Endothelial cell of umbilical vein (primary cell): Measurements from ENCODE around the gene HS6ST2. TPM values are rescaled to one million over a fixed set of nuclear protein-coding genes. Genes with fewer than 3 reads are reported as not detected.

Experiments used
- BruUV-seq: library from RNA; stranded (reverse); fragments of 400-500 nt; replicated peaks from 2 replicates; lab custom pipeline; 2021; lab: Mats Ljungman, UMichigan
- CTCF ChIA-PET: fragments of 300-600, 350-600 bp; sonication (Branson Sonifier 250); formaldehyde crosslinking; loops from one replicate; lab custom pipeline; 2021; ENCODE audit warnings: antibody characterized with exemption, inconsistent platforms; lab: Charles Lee
- POLR2A ChIA-PET: fragments of 300-600, 350-600 bp; sonication (Branson Sonifier 250); formaldehyde crosslinking; loops from one replicate; lab custom pipeline; 2021; ENCODE audit warnings: antibody characterized with exemption, inconsistent platforms; lab: Charles Lee
- DNase-seq: peaks from one replicate; pipeline ENCODE4 v3.0.0-alpha.2; 2011; ENCODE audit warnings: low read depth, low spot score
- FAIRE-seq: peaks from 2 replicates; lab custom pipeline; 2011; peaks lifted over from hg19 to GRCh38; lab: Jason Lieb, UNC
- H2AFZ ChIP-seq: 2 replicates; pipeline ENCODE4 v1.6.0; 2012; ENCODE audit warnings: low read depth, low read length, control low read depth, inconsistent platforms
- H3K27ac ChIP-seq: 2 replicates; pipeline ENCODE4 v1.5.1; 2011; ENCODE audit warnings: low read depth, mild to moderate bottlenecking, control low read depth, low read length, moderate library complexity; ENCODE audit not compliant: insufficient read depth
- H3K27me3 ChIP-seq, 2 experiments: 2 replicates each; pipeline versions ENCODE4 v1.6.0 to v1.6.1; 2011; ENCODE audit warnings: low read length in 2 of 2, mixed read lengths in 1 of 2; ENCODE audit not compliant: control insufficient read depth in 2 of 2, insufficient read depth in 2 of 2
- H3K36me3 ChIP-seq, 2 experiments: 2 replicates in 1 of 2; 3 replicates in 1 of 2; pipeline ENCODE4 v1.5.1; 2011; ENCODE audit warnings: low read length in 2 of 2, mild to moderate bottlenecking in 1 of 2, moderate library complexity in 1 of 2; ENCODE audit not compliant: control insufficient read depth in 2 of 2, insufficient read depth in 2 of 2; ENCODE audit errors: extremely low read depth in 1 of 2
- H3K4me1 ChIP-seq: 3 replicates; pipeline ENCODE4 v1.5.1; 2011; ENCODE audit warnings: mild to moderate bottlenecking, low read length; ENCODE audit not compliant: control insufficient read depth, insufficient read depth; ENCODE audit errors: extremely low read depth
- H3K4me2 ChIP-seq: 2 replicates; pipeline ENCODE4 v1.6.1; 2011; ENCODE audit warnings: low read length, control low read depth, mixed read lengths; ENCODE audit not compliant: insufficient read depth
- H3K4me3 ChIP-seq, 3 experiments: fragments of 200-600 bp in 1 of 3; sonication (generic), shearing (Covaris generic) in 1 of 3; replicated peaks in 1 of 3; 2 replicates each; pipeline ENCODE4 v1.5.1; 2011 to 2016; ENCODE audit warnings: control low read depth in 3 of 3, low read length in 3 of 3, mild to moderate bottlenecking in 2 of 3, inconsistent platforms in 1 of 3, low read depth in 1 of 3, moderate library complexity in 1 of 3; ENCODE audit not compliant: insufficient read depth in 1 of 3
- H3K79me2 ChIP-seq: 2 replicates; pipeline ENCODE4 v1.6.0; 2012; ENCODE audit warnings: low read length, inconsistent platforms; ENCODE audit not compliant: control insufficient read depth, insufficient read depth
- H3K9ac ChIP-seq: replicated peaks from 2 replicates; pipeline ENCODE3; 2011; ENCODE audit warnings: low read length, control low read depth; ENCODE audit not compliant: insufficient read depth; ENCODE audit errors: extremely low read depth
- H3K9me1 ChIP-seq: replicated peaks from 3 replicates; pipeline ENCODE4 v1.6.0; 2011; ENCODE audit warnings: mild to moderate bottlenecking, low read length; ENCODE audit not compliant: control insufficient read depth, insufficient read depth; ENCODE audit errors: extremely low read depth
- H3K9me3 ChIP-seq: replicated peaks from 2 replicates; pipeline ENCODE4 v1.5.1; 2012; ENCODE audit warnings: low read length, inconsistent platforms; ENCODE audit not compliant: control insufficient read depth, insufficient read depth
- H4K20me1 ChIP-seq: replicated peaks from 2 replicates; pipeline ENCODE3; 2011; ENCODE audit warnings: mild to moderate bottlenecking, low read length; ENCODE audit not compliant: control insufficient read depth, insufficient read depth; ENCODE audit errors: extremely low read depth
- EZH2 ChIP-seq: IDR thresholded peaks from 2 replicates; pipeline ENCODE4 v1.6.1; 2012; ENCODE audit warnings: borderline replicate concordance, low read depth, mild to moderate bottlenecking, moderate library complexity, low read length, inconsistent platforms; ENCODE audit not compliant: severe bottlenecking
- FOS ChIP-seq: IDR thresholded peaks from 2 replicates; pipeline ENCODE4 v1.6.1; 2011; ENCODE audit warnings: mild to moderate bottlenecking, low read length, moderate library complexity, borderline replicate concordance; ENCODE audit not compliant: insufficient read depth
- GATA2 ChIP-seq: IDR thresholded peaks from 2 replicates; pipeline ENCODE4 v1.7.0; 2011; ENCODE audit warnings: low read depth, mild to moderate bottlenecking, moderate library complexity, mixed read lengths, low read length; ENCODE audit not compliant: insufficient read length, insufficient read depth
- JUN ChIP-seq: IDR thresholded peaks from 2 replicates; pipeline ENCODE4 v1.6.1; 2011; ENCODE audit warnings: borderline replicate concordance, low read depth; ENCODE audit not compliant: insufficient read length, insufficient read depth
- MYC ChIP-seq: IDR thresholded peaks from one replicate; pipeline ENCODE4 v1.6.1; 2011; ENCODE audit warnings: mild to moderate bottlenecking, low read depth, low read length
- POLR2A ChIP-seq: IDR thresholded peaks from 2 replicates; pipeline ENCODE4 v1.6.1; 2012; ENCODE audit warnings: low read depth, mild to moderate bottlenecking, control low read depth, low read length
- POLR2AphosphoS5 ChIP-seq: IDR thresholded peaks from 2 replicates; pipeline ENCODE4 v1.6.1; 2012; ENCODE audit warnings: low read depth, mild to moderate bottlenecking, control low read depth, low read length, moderate library complexity; ENCODE audit not compliant: insufficient read depth
- dilution Hi-C: fragments of 300-500 bp; cut with MboI; formaldehyde crosslinking; loops from one replicate; pipeline ENCODE4 v1.15.0; 2019; ENCODE audit warnings: low sequenced_read_pairs; ENCODE audit not compliant: extremely low pct_ligation_motif_present
- intact Hi-C: fragments of 100-400 bp; cut with micrococcal nuclease; formaldehyde crosslinking; loops from one replicate; pipeline ENCODE4 v1.10.0; 2022
- polyA plus RNA-seq, 4 experiments: library from polyadenylated mRNA; depleted of rRNA in 3 of 4; stranded (reverse) in 3 of 4; unstranded in 1 of 4; fragments of >200 nt; gene quantifications; 2 replicates each; pipeline versions ENCODE4 v1.2.1 to v1.2.3, GENCODE V29; 2011 to 2012; ENCODE audit warnings: missing spikeins in 1 of 4
- total RNA-seq: library from RNA; stranded (reverse); gene quantifications from 2 replicates; pipeline ENCODE4 v1.2.3, GENCODE V29; 2021
- TF ChIP-seq, protein P1 (sequence below), 2 donors: IDR thresholded peaks; 1 replicate in 1 of 2; 2 replicates in 1 of 2; pipeline ENCODE4 v1.5.1; 2011; ENCODE audit warnings: low read length in 2 of 2, mild to moderate bottlenecking in 2 of 2, moderate library complexity in 2 of 2, control low read depth in 1 of 2, inconsistent platforms in 1 of 2, low read depth in 1 of 2; ENCODE audit not compliant: insufficient read depth in 1 of 2; ENCODE audit errors: extremely low read depth in 1 of 2
- TF ChIP-seq, protein P2 (sequence below): IDR thresholded peaks from 2 replicates; pipeline ENCODE4 v1.6.1; 2011; ENCODE audit not compliant: insufficient read depth, insufficient read length

The HS6ST2 gene
- total and polyA plus RNA-seq, 2 donors (not counting 3 experiments of a cell fraction or from before 2014, with no cell fraction given) = 0.49 to 0.84 TPM

DNA sequence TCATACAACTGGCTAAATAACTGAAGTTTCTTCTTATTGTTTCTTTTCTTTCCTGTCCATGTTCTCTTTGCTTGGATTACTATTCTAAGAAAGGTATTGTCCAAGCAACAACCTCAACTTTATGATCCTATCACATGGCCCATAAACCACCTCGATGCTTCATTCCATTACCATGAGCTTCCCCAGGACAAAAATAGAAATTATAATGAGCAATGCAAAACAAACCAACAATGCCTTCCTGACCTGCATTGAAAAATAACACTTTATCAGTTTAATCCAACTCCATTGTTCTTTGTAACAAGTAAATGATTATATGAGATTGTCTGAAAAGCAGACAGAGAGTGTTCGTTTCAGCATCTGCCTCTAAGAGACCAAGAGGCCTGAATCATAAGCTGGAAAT, 148.8 kb downstream of the HS6ST2 start:
- no peak overlapping the region for H2AFZ ChIP-seq
- intact Hi-C loops (loop anchor here (1.0 kb wide), 1 partner anchor 28 kb away; no protein-coding TSS in a partner anchor), dilution Hi-C loops (no loop called here)
- no peaks in the 10 kb centered on the region for H3K9me1 ChIP-seq
- peak; percentile 38 for TF ChIP-seq JUN
- TF ChIP-seq, protein P1, sequence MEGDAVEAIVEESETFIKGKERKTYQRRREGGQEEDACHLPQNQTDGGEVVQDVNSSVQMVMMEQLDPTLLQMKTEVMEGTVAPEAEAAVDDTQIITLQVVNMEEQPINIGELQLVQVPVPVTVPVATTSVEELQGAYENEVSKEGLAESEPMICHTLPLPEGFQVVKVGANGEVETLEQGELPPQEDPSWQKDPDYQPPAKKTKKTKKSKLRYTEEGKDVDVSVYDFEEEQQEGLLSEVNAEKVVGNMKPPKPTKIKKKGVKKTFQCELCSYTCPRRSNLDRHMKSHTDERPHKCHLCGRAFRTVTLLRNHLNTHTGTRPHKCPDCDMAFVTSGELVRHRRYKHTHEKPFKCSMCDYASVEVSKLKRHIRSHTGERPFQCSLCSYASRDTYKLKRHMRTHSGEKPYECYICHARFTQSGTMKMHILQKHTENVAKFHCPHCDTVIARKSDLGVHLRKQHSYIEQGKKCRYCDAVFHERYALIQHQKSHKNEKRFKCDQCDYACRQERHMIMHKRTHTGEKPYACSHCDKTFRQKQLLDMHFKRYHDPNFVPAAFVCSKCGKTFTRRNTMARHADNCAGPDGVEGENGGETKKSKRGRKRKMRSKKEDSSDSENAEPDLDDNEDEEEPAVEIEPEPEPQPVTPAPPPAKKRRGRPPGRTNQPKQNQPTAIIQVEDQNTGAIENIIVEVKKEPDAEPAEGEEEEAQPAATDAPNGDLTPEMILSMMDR (IDR thresholded peaks at IDR 0.05; ENCODE audit: extremely low read depth in 1 of 2, insufficient read depth in 1 of 2, low read depth in 1 of 2, low read length in 2 of 2) = no peak
- ChIA-PET POLR2A (no interaction called here), CTCF (no interaction called here)
- H3K27ac ChIP-seq = peak overlapping the region; percentile 8
- H3K36me3 ChIP-seq = no peaks in the 10 kb centered on the region
- peak; percentile 53 for DNase-seq
- no peaks in the 10 kb centered on the region for H4K20me1 ChIP-seq
- no peaks in the 10 kb centered on the region for H3K79me2 ChIP-seq
- FAIRE-seq = peak; percentile 83
- H3K27me3 ChIP-seq = no peaks in the 10 kb centered on the region
- no peak overlapping the region for H3K9ac ChIP-seq
- peaks cover 3% of the 10 kb centered on the region for H3K4me1 ChIP-seq
- no TSS peak for BruUV-seq
- H3K4me3 ChIP-seq = no peak overlapping the region
- no peaks in the 10 kb centered on the region for H3K9me3 ChIP-seq
- H3K4me2 ChIP-seq = no peak overlapping the region

GRCh38 chrX:132807411-132808030, 150.9 kb downstream of the HS6ST2 start:
- FAIRE-seq = peak; percentile 33
- H3K9me3 ChIP-seq = no peaks in the 10 kb centered on the region

More at GRCh38 chrX:132807411-132808030, 150.9 kb downstream of the HS6ST2 start:
- no peaks in the 10 kb centered on the region for H3K79me2 ChIP-seq
- DNase-seq = no peak
- H3K36me3 ChIP-seq = no peaks in the 10 kb centered on the region
- H3K9ac ChIP-seq = no peak overlapping the region
- no peak for TF ChIP-seq EZH2
- no peak for TF ChIP-seq FOS
- TF ChIP-seq, protein P2, sequence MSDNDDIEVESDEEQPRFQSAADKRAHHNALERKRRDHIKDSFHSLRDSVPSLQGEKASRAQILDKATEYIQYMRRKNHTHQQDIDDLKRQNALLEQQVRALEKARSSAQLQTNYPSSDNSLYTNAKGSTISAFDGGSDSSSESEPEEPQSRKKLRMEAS = no peak
- no peak for TF ChIP-seq JUN
- TF ChIP-seq, protein P1 (IDR thresholded peaks at IDR 0.05; ENCODE audit: extremely low read depth in 1 of 2, insufficient read depth in 1 of 2, low read depth in 1 of 2, low read length in 2 of 2) = no peak
- TF ChIP-seq GATA2 = no peak
- no peak for TF ChIP-seq MYC
- no peak for TF ChIP-seq POLR2A
- TF ChIP-seq POLR2AphosphoS5 = no peak
- H2AFZ ChIP-seq = no peak overlapping the region
- ChIA-PET CTCF (interaction anchor here (0.9 kb wide), 1 partner anchor 515 kb away, joined by 3 read pairs; no protein-coding TSS in a partner anchor), POLR2A (no interaction called here)
- no peak overlapping the region for H3K4me2 ChIP-seq
- BruUV-seq = no TSS peak
- no peak overlapping the region for H3K4me3 ChIP-seq
- no peaks in the 10 kb centered on the region for H3K27me3 ChIP-seq
- no peaks in the 10 kb centered on the region for H3K9me1 ChIP-seq
- dilution Hi-C loops = no loop called here
- intact Hi-C loops = no loop called here
- no peak overlapping the region for H3K27ac ChIP-seq
- H3K4me1 ChIP-seq = peaks cover 3% of the 10 kb centered on the region
- H4K20me1 ChIP-seq = no peaks in the 10 kb centered on the region
